RWPE1 (cell line): ENCODE measurements around the gene KCNMA1.

Experiments used
- CTCF ChIA-PET: fragments of 350-600 bp; sonication (Branson Sonifier 250); formaldehyde crosslinking; extraction: SDS; loops from one replicate; lab custom pipeline; 2021; lab: Yijun Ruan, JAX
- POLR2A ChIA-PET: fragments of 400-600 bp; formaldehyde crosslinking; extraction: SDS; loops from one replicate; lab custom pipeline; 2020; ENCODE audit warnings: antibody characterized with exemption; ENCODE audit not compliant: low non-redundant PET; lab: Yijun Ruan, JAX
- DNase-seq: peaks from one replicate; pipeline ENCODE4 v3.0.0; 2012; ENCODE audit warnings: low spot score
- H3K27ac ChIP-seq: fragments of 450-650 bp; 2 replicates; pipeline ENCODE4 v1.5.1; 2017
- CTCF ChIP-seq: fragments of 450-650 bp; conservative IDR thresholded peaks from 2 replicates; pipeline ENCODE4 v1.5.1; 2017; ENCODE audit warnings: low read depth, mild to moderate bottlenecking

Gene KCNMA1

DNA sequence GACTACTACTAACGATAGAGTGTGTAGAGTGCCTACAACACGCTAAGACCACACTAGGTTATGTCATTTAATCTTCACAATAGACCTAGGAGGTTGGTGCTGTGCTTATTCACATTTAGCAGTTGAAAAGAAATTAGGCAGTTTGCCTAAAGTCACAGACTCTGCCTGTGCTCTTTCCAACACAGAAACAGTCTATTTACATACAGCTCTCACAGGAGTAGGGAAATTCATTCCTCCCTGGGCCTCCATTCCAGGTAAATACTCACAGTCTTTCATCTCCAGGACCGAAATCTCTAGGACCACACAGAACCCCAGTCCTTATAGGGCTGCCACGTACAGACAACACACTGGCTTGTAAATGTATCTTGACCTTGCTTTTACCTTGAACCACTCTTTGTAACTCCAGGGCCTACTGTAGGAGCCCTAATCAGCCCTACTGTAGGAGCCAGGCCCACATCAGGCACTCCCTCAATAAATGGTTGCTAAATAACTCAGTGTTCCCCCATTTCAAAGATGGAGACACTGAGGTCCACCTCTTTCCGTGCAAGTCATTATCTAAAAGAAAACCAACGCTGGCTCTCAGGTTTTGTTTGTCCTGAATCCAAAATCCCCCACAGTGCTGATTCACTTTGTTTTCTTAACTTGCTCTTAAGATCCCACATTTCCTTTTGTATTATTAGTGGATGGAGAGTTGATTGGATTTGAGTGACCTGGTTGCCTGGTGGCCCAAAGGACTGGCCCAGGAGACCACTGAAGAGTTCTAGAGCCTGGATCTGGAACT lies 146.9 kb downstream of the KCNMA1 start:
- no peak for DNase-seq
- ChIA-PET CTCF (no interaction called here), POLR2A (no interaction called here)
- no peak overlapping the region for H3K27ac ChIP-seq
- no peak for TF ChIP-seq CTCF

DNA sequence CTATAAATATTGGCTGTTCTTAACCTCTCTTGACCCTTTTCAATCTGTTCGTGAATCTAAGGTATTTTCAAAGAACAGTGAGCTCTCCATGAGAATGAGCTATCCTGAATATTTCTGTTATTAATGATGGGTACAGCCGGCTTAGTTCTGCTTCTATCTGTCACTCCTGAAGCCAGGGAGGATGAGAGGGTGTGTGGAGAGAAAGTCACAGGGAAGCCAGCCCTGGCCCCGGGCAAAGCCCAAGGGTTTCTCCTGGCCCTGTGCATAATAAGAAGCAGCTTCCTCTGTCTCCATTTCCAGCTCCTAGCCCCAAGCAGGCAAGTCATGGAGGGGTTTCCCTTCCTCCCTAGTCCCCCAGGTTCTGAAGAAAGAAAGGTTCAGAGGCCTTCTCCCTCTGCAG lies 151.1 kb downstream of the KCNMA1 start:
- ChIA-PET CTCF (interaction anchor here (1.3 kb wide), 1 partner anchor 235 kb away, joined by 3 read pairs; no protein-coding TSS in a partner anchor), POLR2A (no interaction called here)
- H3K27ac ChIP-seq, result no peak overlapping the region
- no peak for TF ChIP-seq CTCF
- DNase-seq, result no peak

DNA sequence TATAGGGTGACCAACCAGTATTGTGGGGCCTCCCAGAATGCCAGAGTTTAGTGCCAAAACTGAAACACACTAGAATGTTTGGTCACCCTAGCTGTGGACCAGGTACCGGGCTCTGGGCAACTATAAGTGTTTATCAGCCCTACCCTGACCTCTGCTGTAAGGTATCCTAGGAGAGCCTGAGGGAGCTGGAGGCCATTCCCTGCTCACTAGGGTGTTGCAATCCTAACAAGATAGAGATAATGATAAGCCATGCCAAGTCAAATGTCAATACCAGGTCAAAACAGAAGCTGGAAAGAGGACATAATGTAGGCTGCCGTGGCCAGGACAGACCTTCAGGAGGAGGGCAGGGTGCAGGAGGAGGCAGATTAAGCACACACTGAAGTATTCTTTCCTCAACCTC lies 151.8 kb downstream of the KCNMA1 start:
- no peak overlapping the region for H3K27ac ChIP-seq
- ChIA-PET CTCF (interaction anchor here (0.5 to 1.3 kb wide), 2 partner anchors 159 to 235 kb away, joined by 3 read pairs; no protein-coding TSS in a partner anchor), POLR2A (no interaction called here)
- no peak for DNase-seq
- no peak for TF ChIP-seq CTCF

GRCh38 chr10:77482072-77482471 lies 155.5 kb downstream of the KCNMA1 start:
- ChIA-PET POLR2A (no interaction called here), CTCF (interaction anchor here (0.7 to 1.2 kb wide), 2 partner anchors 10 to 1483 kb away, joined by 3 to 4 read pairs; no protein-coding TSS in a partner anchor)
- no peak overlapping the region for H3K27ac ChIP-seq

GRCh38 chr10:77479586-77479985 lies 158.0 kb downstream of the KCNMA1 start:
- ChIA-PET CTCF (no interaction called here), POLR2A (no interaction called here)
- no peak overlapping the region for H3K27ac ChIP-seq
- DNase-seq, result no peak
- no peak for TF ChIP-seq CTCF

More at GRCh38 chr10:77482072-77482471, 155.5 kb downstream of the KCNMA1 start:
- no peak for DNase-seq
- TF ChIP-seq CTCF, result no peak

- CTCF ChIA-PET, result no interaction called here
- no peak for TF ChIP-seq CTCF
Measured at GRCh38 chr10:77478962-77479359, 158.6 kb downstream of the KCNMA1 start.

More at GRCh38 chr10:77478962-77479359, 158.6 kb downstream of the KCNMA1 start:
- DNase-seq, result no peak
- H3K27ac ChIP-seq, result no peak overlapping the region
- POLR2A ChIA-PET, result no interaction called here
